K562 (cell line): ENCODE measurements around the gene VAC14.
"Not testable (repeated sequence)": the region's sequence is repeated elsewhere in the genome, so short reads cannot be mapped to it uniquely, and the experiment has no call there.

Experiments used
- ILF3 ChIP-seq: fragments of 450-650 bp; IDR thresholded peaks from 2 replicates; pipeline ENCODE4 v1.6.1; 2018; ENCODE audit warnings: antibody characterized with exemption, mild to moderate bottlenecking, moderate library complexity, borderline replicate concordance
- KAT7 ChIP-seq: sonication (generic); formaldehyde crosslinking; IDR thresholded peaks from 2 replicates; pipeline ENCODE4 v1.8.0; 2022; ENCODE audit warnings: missing genetic modification reagents, mild to moderate bottlenecking, borderline replicate concordance
- NELFE ChIP-seq: IDR thresholded peaks from 2 replicates; pipeline ENCODE4 v1.6.1; 2011; ENCODE audit warnings: mild to moderate bottlenecking; ENCODE audit not compliant: insufficient read depth, insufficient read length
- NFYB ChIP-seq: IDR thresholded peaks from 2 replicates; pipeline ENCODE4 v1.6.1; 2011; ENCODE audit warnings: mild to moderate bottlenecking, moderate library complexity; ENCODE audit not compliant: insufficient read length; ENCODE audit errors: extremely low read depth
- POLR2AphosphoS5 ChIP-seq: IDR thresholded peaks from 2 replicates; pipeline ENCODE4 v1.6.1; 2011; ENCODE audit warnings: mild to moderate bottlenecking, low read depth, low read length, moderate library complexity; ENCODE audit not compliant: control insufficient read depth, insufficient read depth
- TF ChIP-seq, protein P1 (sequence below), 3 experiments: IDR thresholded peaks in 2 of 3; conservative IDR thresholded peaks in 1 of 3; 2 replicates each; pipeline ENCODE4 v1.5.1; 2011 to 2012; ENCODE audit warnings: low read length in 3 of 3, mild to moderate bottlenecking in 3 of 3, control low read depth in 2 of 3, improper control_type of control experiment in 1 of 3, inconsistent platforms in 1 of 3, low read depth in 1 of 3, mixed read lengths in 1 of 3, moderate library complexity in 1 of 3; ENCODE audit not compliant: insufficient read depth in 2 of 3
- TF ChIP-seq, protein P2 (sequence below): fragments of 450-650 bp; IDR thresholded peaks from one replicate; pipeline ENCODE4 v1.6.1; 2018; ENCODE audit warnings: mild to moderate bottlenecking, moderate library complexity; ENCODE audit not compliant: partially characterized antibody

DNA sequence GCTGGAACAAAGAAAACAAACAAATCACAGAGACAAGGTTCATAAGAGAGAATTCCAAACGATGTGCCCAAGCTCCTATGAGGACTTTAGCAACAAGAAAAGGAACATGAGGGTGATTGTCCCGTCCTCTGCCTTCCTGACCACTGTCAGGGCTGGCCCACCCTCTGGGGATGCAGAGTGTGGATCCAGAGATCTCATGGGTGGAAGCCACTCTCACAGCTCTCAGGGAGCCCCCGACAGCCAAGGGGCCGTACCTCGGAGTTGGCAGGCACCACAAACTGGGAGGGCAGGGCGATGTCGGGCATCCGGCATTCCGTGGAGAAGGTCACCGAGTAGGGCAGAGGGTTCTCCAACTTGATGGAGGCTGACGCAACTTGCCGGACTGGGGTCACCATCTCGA is 17.1 kb upstream of the VAC14 start:
- TF ChIP-seq KAT7 (CRISPR knock-in tag); NELFE; POLR2AphosphoS5; NFYB; ILF3: not testable (repeated sequence)
- TF ChIP-seq, protein P1, sequence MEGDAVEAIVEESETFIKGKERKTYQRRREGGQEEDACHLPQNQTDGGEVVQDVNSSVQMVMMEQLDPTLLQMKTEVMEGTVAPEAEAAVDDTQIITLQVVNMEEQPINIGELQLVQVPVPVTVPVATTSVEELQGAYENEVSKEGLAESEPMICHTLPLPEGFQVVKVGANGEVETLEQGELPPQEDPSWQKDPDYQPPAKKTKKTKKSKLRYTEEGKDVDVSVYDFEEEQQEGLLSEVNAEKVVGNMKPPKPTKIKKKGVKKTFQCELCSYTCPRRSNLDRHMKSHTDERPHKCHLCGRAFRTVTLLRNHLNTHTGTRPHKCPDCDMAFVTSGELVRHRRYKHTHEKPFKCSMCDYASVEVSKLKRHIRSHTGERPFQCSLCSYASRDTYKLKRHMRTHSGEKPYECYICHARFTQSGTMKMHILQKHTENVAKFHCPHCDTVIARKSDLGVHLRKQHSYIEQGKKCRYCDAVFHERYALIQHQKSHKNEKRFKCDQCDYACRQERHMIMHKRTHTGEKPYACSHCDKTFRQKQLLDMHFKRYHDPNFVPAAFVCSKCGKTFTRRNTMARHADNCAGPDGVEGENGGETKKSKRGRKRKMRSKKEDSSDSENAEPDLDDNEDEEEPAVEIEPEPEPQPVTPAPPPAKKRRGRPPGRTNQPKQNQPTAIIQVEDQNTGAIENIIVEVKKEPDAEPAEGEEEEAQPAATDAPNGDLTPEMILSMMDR (IDR thresholded peaks at IDR 0.05 in 2 of 3, conservative IDR thresholded peaks at IDR 0.05 in 1 of 3; ENCODE audit: insufficient read depth in 2 of 3, low read depth in 1 of 3, low read length in 3 of 3): not testable (repeated sequence)
- TF ChIP-seq, protein P2, sequence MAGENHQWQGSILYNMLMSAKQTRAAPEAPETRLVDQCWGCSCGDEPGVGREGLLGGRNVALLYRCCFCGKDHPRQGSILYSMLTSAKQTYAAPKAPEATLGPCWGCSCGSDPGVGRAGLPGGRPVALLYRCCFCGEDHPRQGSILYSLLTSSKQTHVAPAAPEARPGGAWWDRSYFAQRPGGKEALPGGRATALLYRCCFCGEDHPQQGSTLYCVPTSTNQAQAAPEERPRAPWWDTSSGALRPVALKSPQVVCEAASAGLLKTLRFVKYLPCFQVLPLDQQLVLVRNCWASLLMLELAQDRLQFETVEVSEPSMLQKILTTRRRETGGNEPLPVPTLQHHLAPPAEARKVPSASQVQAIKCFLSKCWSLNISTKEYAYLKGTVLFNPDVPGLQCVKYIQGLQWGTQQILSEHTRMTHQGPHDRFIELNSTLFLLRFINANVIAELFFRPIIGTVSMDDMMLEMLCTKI: not testable (repeated sequence)
